Immature natural killer cell (primary cell): Measurements from ENCODE around the gene EPHA1. TPM values are rescaled to one million over a fixed set of nuclear protein-coding genes. Genes with fewer than 3 reads are reported as not detected.

Experiments
- DNase-seq, 3 donors: peaks; one replicate each; pipeline ENCODE4 v3.0.0; 2022; ENCODE audit warnings: mixed read lengths in 1 of 3
- H3K27ac Mint-ChIP-seq, 6 donors: one replicate each; pipeline ENCODE4 v1.8.0; 2020; ENCODE audit warnings: mixed read lengths in 6 of 6, mild to moderate bottlenecking in 5 of 6, inconsistent platforms in 4 of 6, moderate library complexity in 3 of 6
- H3K27me3 Mint-ChIP-seq, 3 donors: one replicate each; pipeline ENCODE4 v1.8.0; 2020 to 2021; ENCODE audit warnings: low read depth in 3 of 3, mild to moderate bottlenecking in 3 of 3, mixed read lengths in 3 of 3, moderate library complexity in 3 of 3, inconsistent platforms in 1 of 3
- H3K36me3 Mint-ChIP-seq, 3 donors: one replicate each; pipeline ENCODE4 v1.8.0; 2020; ENCODE audit warnings: mixed read lengths in 3 of 3, inconsistent platforms in 2 of 3, mild to moderate bottlenecking in 2 of 3
- H3K4me1 Mint-ChIP-seq, 2 donors: one replicate each; pipeline ENCODE4 v1.8.0; 2020; ENCODE audit warnings: inconsistent platforms in 2 of 2, mild to moderate bottlenecking in 2 of 2, mixed read lengths in 2 of 2, moderate library complexity in 1 of 2
- H3K4me3 Mint-ChIP-seq, 5 donors: one replicate each; pipeline ENCODE4 v1.8.0; 2020; ENCODE audit warnings: mild to moderate bottlenecking in 5 of 5, mixed read lengths in 5 of 5, inconsistent platforms in 3 of 5, moderate library complexity in 3 of 5
- H3K9me3 Mint-ChIP-seq, 6 donors: one replicate each; pipeline ENCODE4 v1.8.0; 2020; ENCODE audit warnings: mild to moderate bottlenecking in 6 of 6, mixed read lengths in 6 of 6, inconsistent platforms in 4 of 6, moderate library complexity in 3 of 6
- polyA plus RNA-seq, 3 donors: library from polyadenylated mRNA; unstranded; fragments of 300-500 nt; fragmentation: Illumina TruSeq; gene quantifications; one replicate each; pipeline ENCODE4 v1.2.3, GENCODE V29; 2021

The EPHA1 gene
- under 1 TPM in 2 of 3 donors, not detected in 1; 0.22 to 0.51 TPM for polyA plus RNA-seq

DNA sequence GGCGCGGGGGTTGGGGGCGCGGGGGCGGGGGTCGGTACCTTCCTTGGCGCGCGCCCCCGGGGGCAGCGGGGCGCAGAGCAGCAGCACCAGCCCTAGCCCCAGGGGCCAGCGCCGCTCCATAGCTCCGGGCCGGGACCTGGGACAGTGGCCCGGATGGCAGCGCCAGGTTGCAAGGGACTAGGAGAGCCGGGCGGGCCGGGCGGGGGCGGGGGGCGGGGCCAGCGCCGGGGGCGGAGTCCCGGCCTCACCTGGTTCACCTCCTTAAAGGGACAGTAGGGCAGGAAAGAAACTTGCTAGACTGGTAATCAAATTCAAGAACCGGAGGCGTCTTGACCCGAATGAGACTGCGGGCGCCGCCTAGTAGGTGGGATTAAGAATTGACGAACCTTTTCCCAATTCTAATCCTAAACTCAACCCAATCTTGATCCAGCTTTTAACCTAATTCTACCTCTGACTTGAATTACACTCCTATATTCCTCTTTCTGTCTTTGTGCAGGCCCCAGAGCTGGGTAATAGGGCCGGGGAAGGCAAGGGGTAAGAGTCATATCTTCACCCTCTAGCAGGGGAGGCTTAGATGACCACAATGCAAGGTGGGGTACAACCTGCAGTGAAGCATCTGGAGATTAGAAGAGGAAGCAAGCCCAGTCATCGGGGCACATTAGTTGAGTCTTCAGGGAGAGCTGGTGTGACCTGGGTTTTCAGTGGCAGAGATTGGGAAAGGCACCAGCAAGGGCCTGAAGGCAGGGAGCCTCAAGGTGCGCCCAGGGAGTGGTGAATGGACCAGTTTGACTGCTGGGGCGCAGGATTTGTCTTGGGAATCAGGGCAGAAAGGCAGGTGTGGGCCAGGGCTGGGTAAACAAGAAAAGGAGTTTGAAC lies at the start of gene EPHA1:
TSS of gene EPHA1 (minus strand) at position 171 of the 876 bp plus-strand sequence. CDS start at position 120, 51 bp downstream.
- Mint-ChIP-seq H3K27me3 (peaks cover 20 to 33% (median 30%) of the 10 kb centered on the region in 3 donors), H3K9me3 (no peaks in the 10 kb centered on the region), H3K36me3 (no peaks in the 10 kb centered on the region), H3K4me3 (peak within 1 kb of the TSS; percentile 74 to 92 (median 77)), H3K4me1 (peaks cover 33 to 38% of the 10 kb centered on the region in 2 donors), H3K27ac (peak within 1 kb of the TSS in 5 of 6 donors; percentile 67 to 88 (median 75))
- peak in 1 of 3 donors; percentile 12 for DNase-seq

DNA sequence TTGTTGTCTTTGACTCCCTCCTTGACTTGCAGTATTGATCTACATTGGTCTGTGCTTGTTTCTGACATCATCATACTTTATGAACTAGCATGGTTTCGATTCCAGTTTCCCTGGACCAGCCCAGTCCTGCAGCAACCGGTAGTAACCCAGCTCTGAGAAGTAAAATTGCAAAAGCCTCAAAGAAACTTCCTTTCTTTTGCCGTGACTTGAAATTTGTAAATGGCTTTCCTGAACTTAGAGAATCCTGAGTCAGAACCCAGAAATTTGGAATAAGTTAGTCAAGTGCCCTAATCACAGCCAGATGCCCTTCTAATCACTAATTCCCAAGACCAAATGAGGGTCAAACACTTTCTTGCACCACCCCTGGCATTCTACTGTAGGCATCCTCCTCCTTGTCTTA lies 49.6 kb upstream of the EPHA1 start:
- no peaks in the 10 kb centered on the region for H3K9me3 Mint-ChIP-seq
- DNase-seq, result no peak
- peaks cover 0 to 2% (median 0%) of the 10 kb centered on the region in 3 donors for H3K27me3 Mint-ChIP-seq
- no peak overlapping the region for H3K4me3 Mint-ChIP-seq
- H3K36me3 Mint-ChIP-seq, result no peaks in the 10 kb centered on the region
- H3K4me1 Mint-ChIP-seq, result no peaks in the 10 kb centered on the region
- H3K27ac Mint-ChIP-seq, result no peak overlapping the region

- no peaks in the 10 kb centered on the region for H3K36me3 Mint-ChIP-seq
- no peak for DNase-seq
- H3K9me3 Mint-ChIP-seq, result no peaks in the 10 kb centered on the region
- no peak overlapping the region for H3K27ac Mint-ChIP-seq
- no peak overlapping the region for H3K4me3 Mint-ChIP-seq
- peaks cover 0 to 2% (median 0%) of the 10 kb centered on the region in 3 donors for H3K27me3 Mint-ChIP-seq
- H3K4me1 Mint-ChIP-seq, result no peaks in the 10 kb centered on the region
These were observed 48.5 kb upstream of the EPHA1 start for GRCh38 chr7:143456992-143457793.

- H3K27me3 Mint-ChIP-seq, result peaks cover 0 to 2% (median 0%) of the 10 kb centered on the region in 3 donors
- no peaks in the 10 kb centered on the region for H3K9me3 Mint-ChIP-seq
- H3K4me3 Mint-ChIP-seq, result no peak overlapping the region
- DNase-seq, result no peak
- H3K27ac Mint-ChIP-seq, result no peak overlapping the region
- no peaks in the 10 kb centered on the region for H3K36me3 Mint-ChIP-seq
- no peaks in the 10 kb centered on the region for H3K4me1 Mint-ChIP-seq
These were observed 47.3 kb upstream of the EPHA1 start for GRCh38 chr7:143455942-143456341.

DNA sequence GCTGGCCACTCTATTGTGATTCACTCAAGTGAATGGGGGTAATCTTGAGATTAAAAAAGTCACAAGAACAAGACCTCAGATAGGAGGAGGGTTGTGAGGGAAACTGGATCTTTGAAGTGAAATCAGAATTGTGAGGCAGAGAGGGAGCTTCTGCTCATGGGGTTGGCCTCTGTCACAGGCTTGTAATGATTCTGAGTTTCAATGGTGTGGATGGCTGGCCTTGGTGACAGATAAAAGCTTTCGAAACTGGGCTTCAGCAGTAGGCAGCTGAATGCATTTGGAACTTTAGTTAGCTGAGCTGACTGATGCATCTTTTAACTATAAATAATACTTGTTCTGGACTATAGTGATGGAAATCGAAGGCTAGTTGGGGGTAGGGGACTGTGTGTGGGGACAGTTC lies 46.8 kb upstream of the EPHA1 start:
- Mint-ChIP-seq H3K36me3 (no peaks in the 10 kb centered on the region), H3K27me3 (peaks cover 0 to 2% (median 0%) of the 10 kb centered on the region in 3 donors), H3K4me3 (no peak overlapping the region), H3K4me1 (no peaks in the 10 kb centered on the region), H3K27ac (no peak overlapping the region), H3K9me3 (no peaks in the 10 kb centered on the region)
- no peak for DNase-seq

GRCh38 chr7:143454091-143454680 lies 45.5 kb upstream of the EPHA1 start:
- H3K4me3 Mint-ChIP-seq, result no peak overlapping the region

GRCh38 chr7:143452495-143452894 lies 43.8 kb upstream of the EPHA1 start:
- H3K4me1 Mint-ChIP-seq, result no peaks in the 10 kb centered on the region
- peaks cover 0 to 2% (median 0%) of the 10 kb centered on the region in 3 donors for H3K27me3 Mint-ChIP-seq
- no peak overlapping the region for H3K4me3 Mint-ChIP-seq
- no peak for DNase-seq
- H3K9me3 Mint-ChIP-seq, result no peaks in the 10 kb centered on the region
- H3K27ac Mint-ChIP-seq, result no peak overlapping the region
- H3K36me3 Mint-ChIP-seq, result no peaks in the 10 kb centered on the region

More at GRCh38 chr7:143454091-143454680, 45.5 kb upstream of the EPHA1 start:
- Mint-ChIP-seq H3K9me3 (no peaks in the 10 kb centered on the region), H3K4me1 (no peaks in the 10 kb centered on the region), H3K27me3 (peaks cover 0 to 2% (median 0%) of the 10 kb centered on the region in 3 donors), H3K27ac (no peak overlapping the region), H3K36me3 (no peaks in the 10 kb centered on the region)
- DNase-seq, result no peak

GRCh38 chr7:143451746-143452145 lies 43.1 kb upstream of the EPHA1 start:
- H3K27me3 Mint-ChIP-seq, result peaks cover 0 to 2% (median 0%) of the 10 kb centered on the region in 3 donors
- H3K9me3 Mint-ChIP-seq, result no peaks in the 10 kb centered on the region
- H3K4me3 Mint-ChIP-seq, result no peak overlapping the region
- DNase-seq, result no peak
- no peaks in the 10 kb centered on the region for H3K36me3 Mint-ChIP-seq
- H3K27ac Mint-ChIP-seq, result no peak overlapping the region
- H3K4me1 Mint-ChIP-seq, result no peaks in the 10 kb centered on the region

- peaks cover 0 to 2% (median 0%) of the 10 kb centered on the region in 3 donors for H3K27me3 Mint-ChIP-seq
These were observed 42.5 kb upstream of the EPHA1 start for GRCh38 chr7:143451122-143451521.

GRCh38 chr7:143449793-143450192 lies 41.1 kb upstream of the EPHA1 start:
- Mint-ChIP-seq H3K4me3 (no peak overlapping the region), H3K27me3 (peaks cover 0 to 2% (median 0%) of the 10 kb centered on the region in 3 donors)

More at GRCh38 chr7:143451122-143451521, 42.5 kb upstream of the EPHA1 start:
- Mint-ChIP-seq H3K9me3 (no peaks in the 10 kb centered on the region), H3K4me1 (no peaks in the 10 kb centered on the region), H3K36me3 (no peaks in the 10 kb centered on the region), H3K4me3 (no peak overlapping the region), H3K27ac (no peak overlapping the region)
- no peak for DNase-seq

DNA sequence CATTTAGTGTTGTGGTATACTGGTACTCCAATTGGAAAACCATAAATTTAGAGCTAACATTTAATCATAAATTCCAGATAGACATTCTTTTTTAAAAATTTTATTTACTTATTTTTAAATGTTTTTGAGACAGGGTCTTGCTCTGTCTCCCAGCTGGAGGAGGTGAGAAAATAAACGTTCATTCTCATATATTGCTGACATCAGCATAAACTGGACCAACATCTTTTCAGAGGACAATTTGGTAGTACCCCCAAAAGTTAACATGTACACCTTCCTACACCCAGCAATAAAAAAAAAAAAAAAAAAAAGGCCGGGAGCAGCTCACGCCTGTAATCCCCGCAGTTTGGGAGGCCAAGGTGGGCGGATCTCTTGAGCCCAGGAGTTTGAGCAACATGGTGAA lies 39.8 kb upstream of the EPHA1 start:
- no peak overlapping the region for H3K4me3 Mint-ChIP-seq
- no peaks in the 10 kb centered on the region for H3K4me1 Mint-ChIP-seq
- H3K9me3 Mint-ChIP-seq, result no peaks in the 10 kb centered on the region
- DNase-seq, result no peak
- H3K27ac Mint-ChIP-seq, result no peak overlapping the region
- no peaks in the 10 kb centered on the region for H3K36me3 Mint-ChIP-seq
- H3K27me3 Mint-ChIP-seq, result no peaks in the 10 kb centered on the region

More at GRCh38 chr7:143449793-143450192, 41.1 kb upstream of the EPHA1 start:
- Mint-ChIP-seq H3K4me1 (no peaks in the 10 kb centered on the region), H3K9me3 (no peaks in the 10 kb centered on the region), H3K27ac (no peak overlapping the region), H3K36me3 (no peaks in the 10 kb centered on the region)
- DNase-seq, result no peak

DNA sequence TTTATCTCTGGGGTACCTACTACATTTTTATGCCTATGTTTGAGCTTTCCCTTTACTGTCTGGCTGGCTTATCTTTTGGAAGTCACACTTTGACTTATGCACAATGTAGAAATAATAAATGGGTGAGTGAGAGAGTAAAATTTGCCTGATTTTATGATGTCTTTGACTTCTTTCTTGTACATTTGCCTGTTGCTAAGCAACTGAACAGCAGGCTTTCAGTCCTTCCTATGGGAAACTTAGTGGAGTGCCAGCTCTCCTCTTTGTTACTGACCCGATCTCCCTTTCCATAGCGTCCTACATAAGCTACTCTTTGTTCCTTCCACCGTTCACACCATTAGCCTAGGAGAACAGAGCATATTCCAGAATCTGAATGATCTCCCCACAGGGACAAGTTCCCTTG lies 38.8 kb upstream of the EPHA1 start:
- no peak overlapping the region for H3K4me3 Mint-ChIP-seq
- H3K9me3 Mint-ChIP-seq, result no peaks in the 10 kb centered on the region
- H3K4me1 Mint-ChIP-seq, result no peaks in the 10 kb centered on the region
- H3K36me3 Mint-ChIP-seq, result no peaks in the 10 kb centered on the region
- H3K27ac Mint-ChIP-seq, result no peak overlapping the region
- no peaks in the 10 kb centered on the region for H3K27me3 Mint-ChIP-seq
- no peak for DNase-seq

- Mint-ChIP-seq H3K27ac (no peak overlapping the region), H3K36me3 (no peaks in the 10 kb centered on the region)
These were observed 36.1 kb upstream of the EPHA1 start for GRCh38 chr7:143444785-143445184.

More at GRCh38 chr7:143444785-143445184, 36.1 kb upstream of the EPHA1 start:
- DNase-seq, result no peak
- Mint-ChIP-seq H3K27me3 (peaks cover 0 to 1% (median 0%) of the 10 kb centered on the region in 3 donors), H3K4me3 (no peak overlapping the region), H3K9me3 (no peaks in the 10 kb centered on the region), H3K4me1 (no peaks in the 10 kb centered on the region)
